ENCODE results near the gene MAMDC2. TPM values are rescaled to one million over a fixed set of nuclear protein-coding genes. Genes with fewer than 3 reads are reported as not detected.

The MAMDC2 gene
- total and polyA plus RNA-seq, 5 donors from 2014 or later: 0.10 TPM; not detected in 4

DNA sequence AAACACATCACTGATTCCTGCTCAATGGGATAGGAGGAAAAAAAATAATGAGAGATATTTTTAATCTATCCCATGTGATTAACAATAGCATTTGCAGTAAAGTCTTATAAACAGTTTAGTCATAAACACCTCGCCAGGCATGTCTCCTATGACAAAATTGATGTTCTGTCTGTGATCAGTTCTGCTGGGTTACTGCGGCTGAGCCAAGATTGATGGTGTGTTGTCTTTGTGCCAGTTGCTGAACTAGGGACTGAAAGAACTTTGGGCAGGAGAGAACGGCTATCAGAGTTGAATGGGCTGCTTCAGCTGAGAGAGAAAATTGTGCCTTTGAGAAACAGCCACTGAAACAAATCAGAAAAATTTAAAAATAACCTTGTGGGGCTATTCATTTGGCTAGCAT, 37.3 kb upstream of the MAMDC2 start:
- ATAC-seq (ENCODE audit: low read depth in 2 of 2): no peak
- peaks cover 0 to 2% (median 0%) of the 10 kb centered on the region in 7 donors for H3K9me3 Mint-ChIP-seq

DNA sequence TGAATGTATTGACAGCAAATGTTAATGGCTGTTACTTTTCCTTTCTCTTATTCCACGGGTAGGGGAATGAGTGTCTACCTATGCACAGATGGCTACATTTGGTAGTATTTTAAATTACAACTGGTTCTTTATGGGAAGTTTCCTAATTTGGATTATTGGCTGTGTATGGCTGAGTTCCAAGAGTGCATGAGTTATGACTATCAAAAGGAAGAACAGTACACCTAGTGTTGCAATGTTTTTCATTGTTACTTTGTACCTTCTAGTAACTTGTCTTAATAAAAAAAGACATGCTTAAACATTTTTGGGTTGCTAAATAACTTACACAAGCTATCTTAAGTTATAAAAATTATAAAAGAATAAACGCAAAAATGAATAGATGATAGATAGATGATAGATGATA, 35.8 kb upstream of the MAMDC2 start:
- H3K27me3 Mint-ChIP-seq: peaks cover 9% of the 10 kb centered on the region
- no peak overlapping the region for H3K27ac Mint-ChIP-seq

More for the DNA sequence above, 37.3 kb upstream of the MAMDC2 start:
- H3K4me3 Mint-ChIP-seq: no peak overlapping the region
- H3K27me3 ChIP-seq (ENCODE audit: control insufficient read depth, insufficient read depth, low read length): peaks cover 4% of the 10 kb centered on the region
- no peaks in the 10 kb centered on the region for H3K4me1 ChIP-seq (ENCODE audit: control insufficient read depth, insufficient read depth, low read length, poor library complexity, severe bottlenecking)
- DNase-seq: no peak
- no peak overlapping the region for H3K27ac Mint-ChIP-seq
- no peaks in the 10 kb centered on the region for H3K9me3 ChIP-seq (ENCODE audit: control insufficient read depth in 2 of 2, low read length in 2 of 2)
- no peaks in the 10 kb centered on the region for H3K4me1 Mint-ChIP-seq
- H3K27me3 Mint-ChIP-seq: peaks cover 16% of the 10 kb centered on the region
- no peaks in the 10 kb centered on the region for H3K36me3 ChIP-seq (ENCODE audit: control insufficient read depth, insufficient read depth, low read length)
- H3K4me3 ChIP-seq (ENCODE audit: low read depth, low read length): no peak overlapping the region
- no peaks in the 10 kb centered on the region for H3K36me3 Mint-ChIP-seq
- no peak overlapping the region for H3K27ac ChIP-seq (ENCODE audit: insufficient read depth, low read length, poor library complexity, severe bottlenecking)

DNA sequence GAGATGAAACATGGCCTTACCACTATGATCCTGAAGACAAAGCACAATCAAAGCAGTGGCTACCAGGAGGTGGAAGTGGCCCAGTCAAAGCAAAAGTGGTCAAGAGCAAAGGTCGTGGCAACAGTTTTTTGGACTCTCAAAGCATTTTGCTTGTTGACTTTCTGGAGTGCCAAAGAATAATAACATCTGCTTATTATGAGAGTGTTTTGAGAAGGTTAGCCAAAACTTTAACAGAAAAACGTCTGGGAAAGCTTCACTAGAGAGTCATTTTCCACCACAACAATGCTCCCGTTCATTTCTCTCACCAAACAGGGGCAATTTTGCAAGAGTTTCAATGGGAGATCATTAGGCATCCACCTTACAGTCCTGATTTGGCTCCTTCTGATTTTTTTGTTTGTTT, 33.6 kb upstream of the MAMDC2 start:
- ATAC-seq (ENCODE audit: low read depth in 2 of 2) (no peak), DNase-seq (no peak)
- Mint-ChIP-seq H3K36me3 (no peaks in the 10 kb centered on the region), H3K9me3 (peaks cover 0 to 2% (median 0%) of the 10 kb centered on the region in 7 donors), H3K4me3 (no peak overlapping the region), H3K4me1 (no peaks in the 10 kb centered on the region), H3K27ac (no peak overlapping the region), H3K27me3 (peaks cover 8% of the 10 kb centered on the region)
- no peaks in the 10 kb centered on the region for H3K9me3 ChIP-seq (ENCODE audit: control insufficient read depth in 2 of 2, low read length in 2 of 2)
- no peaks in the 10 kb centered on the region for H3K4me1 ChIP-seq (ENCODE audit: control insufficient read depth, insufficient read depth, low read length, poor library complexity, severe bottlenecking)
- no peak overlapping the region for H3K4me3 ChIP-seq (ENCODE audit: low read depth, low read length)
- no peak overlapping the region for H3K27ac ChIP-seq (ENCODE audit: insufficient read depth, low read length, poor library complexity, severe bottlenecking)
- no peaks in the 10 kb centered on the region for H3K36me3 ChIP-seq (ENCODE audit: control insufficient read depth, insufficient read depth, low read length)
- no peaks in the 10 kb centered on the region for H3K27me3 ChIP-seq (ENCODE audit: control insufficient read depth, insufficient read depth, low read length)

More for the DNA sequence above, 35.8 kb upstream of the MAMDC2 start:
- Histone ChIP-seq H3K4me1 (ENCODE audit: control insufficient read depth, insufficient read depth, low read length, poor library complexity, severe bottlenecking) (no peaks in the 10 kb centered on the region), H3K36me3 (ENCODE audit: control insufficient read depth, insufficient read depth, low read length) (no peaks in the 10 kb centered on the region), H3K4me3 (ENCODE audit: low read depth, low read length) (no peak overlapping the region), H3K27me3 (ENCODE audit: control insufficient read depth, insufficient read depth, low read length) (peaks cover 4% of the 10 kb centered on the region), H3K9me3 (ENCODE audit: control insufficient read depth in 2 of 2, low read length in 2 of 2) (no peaks in the 10 kb centered on the region), H3K27ac (ENCODE audit: insufficient read depth, low read length, poor library complexity, severe bottlenecking) (no peak overlapping the region)
- Mint-ChIP-seq H3K4me3 (no peak overlapping the region), H3K9me3 (peaks cover 0 to 2% (median 0%) of the 10 kb centered on the region in 7 donors), H3K4me1 (no peaks in the 10 kb centered on the region), H3K36me3 (no peaks in the 10 kb centered on the region)
- ATAC-seq (ENCODE audit: low read depth in 2 of 2) (no peak), DNase-seq (no peak)

DNA sequence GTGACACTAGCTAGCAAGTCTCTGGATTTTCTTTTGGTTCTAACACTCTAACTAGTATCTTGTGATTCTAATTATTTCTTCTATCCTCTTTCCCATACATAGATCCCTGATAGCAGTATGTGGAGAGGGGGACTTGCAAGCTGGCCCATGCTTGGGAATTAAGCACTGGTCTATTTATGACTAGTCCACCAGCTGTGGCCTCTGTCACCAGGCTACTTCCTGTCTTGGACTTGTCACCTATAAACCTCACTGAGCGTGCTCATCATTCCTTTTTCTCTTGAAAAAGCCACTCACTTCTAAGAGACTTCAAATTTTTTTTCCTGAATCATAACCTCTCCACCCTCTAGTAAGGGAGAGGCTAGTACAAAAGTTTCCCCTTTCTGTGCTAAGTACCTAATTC, 32.3 kb upstream of the MAMDC2 start:
- no peak for DNase-seq
- H3K27ac ChIP-seq (ENCODE audit: insufficient read depth, low read length, poor library complexity, severe bottlenecking): no peak overlapping the region
- Mint-ChIP-seq H3K4me3 (no peak overlapping the region), H3K36me3 (no peaks in the 10 kb centered on the region), H3K4me1 (no peaks in the 10 kb centered on the region), H3K9me3 (peaks cover 0 to 2% (median 0%) of the 10 kb centered on the region in 7 donors), H3K27ac (no peak overlapping the region), H3K27me3 (peaks cover 8% of the 10 kb centered on the region)
- H3K4me3 ChIP-seq (ENCODE audit: low read depth, low read length): no peak overlapping the region
- ATAC-seq (ENCODE audit: low read depth in 2 of 2): no peak
- no peaks in the 10 kb centered on the region for H3K9me3 ChIP-seq (ENCODE audit: control insufficient read depth in 2 of 2, low read length in 2 of 2)
- no peaks in the 10 kb centered on the region for H3K27me3 ChIP-seq (ENCODE audit: control insufficient read depth, insufficient read depth, low read length)
- no peaks in the 10 kb centered on the region for H3K4me1 ChIP-seq (ENCODE audit: control insufficient read depth, insufficient read depth, low read length, poor library complexity, severe bottlenecking)
- H3K36me3 ChIP-seq (ENCODE audit: control insufficient read depth, insufficient read depth, low read length): no peaks in the 10 kb centered on the region

DNA sequence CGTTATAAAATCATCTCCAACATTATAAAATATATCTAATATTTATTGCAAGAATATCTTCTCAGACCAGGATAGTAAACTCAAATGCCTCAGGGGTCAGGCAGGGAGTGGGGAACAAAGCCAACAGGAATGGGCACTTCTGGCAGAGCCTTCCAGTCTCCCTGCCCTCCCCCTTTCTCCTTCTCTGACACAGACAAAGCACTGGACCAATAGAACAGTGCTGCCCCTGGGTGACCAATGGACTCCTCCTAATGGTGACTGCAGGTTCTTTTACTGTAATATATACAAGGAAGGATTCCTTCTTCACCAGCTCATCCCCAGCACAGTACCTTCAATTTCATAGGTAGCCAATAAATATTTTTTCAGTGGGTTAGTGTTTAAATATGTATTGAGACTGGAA, 31.1 kb upstream of the MAMDC2 start:
- H3K4me1 Mint-ChIP-seq: no peaks in the 10 kb centered on the region
- no peaks in the 10 kb centered on the region for H3K9me3 ChIP-seq (ENCODE audit: control insufficient read depth in 2 of 2, low read length in 2 of 2)

DNA sequence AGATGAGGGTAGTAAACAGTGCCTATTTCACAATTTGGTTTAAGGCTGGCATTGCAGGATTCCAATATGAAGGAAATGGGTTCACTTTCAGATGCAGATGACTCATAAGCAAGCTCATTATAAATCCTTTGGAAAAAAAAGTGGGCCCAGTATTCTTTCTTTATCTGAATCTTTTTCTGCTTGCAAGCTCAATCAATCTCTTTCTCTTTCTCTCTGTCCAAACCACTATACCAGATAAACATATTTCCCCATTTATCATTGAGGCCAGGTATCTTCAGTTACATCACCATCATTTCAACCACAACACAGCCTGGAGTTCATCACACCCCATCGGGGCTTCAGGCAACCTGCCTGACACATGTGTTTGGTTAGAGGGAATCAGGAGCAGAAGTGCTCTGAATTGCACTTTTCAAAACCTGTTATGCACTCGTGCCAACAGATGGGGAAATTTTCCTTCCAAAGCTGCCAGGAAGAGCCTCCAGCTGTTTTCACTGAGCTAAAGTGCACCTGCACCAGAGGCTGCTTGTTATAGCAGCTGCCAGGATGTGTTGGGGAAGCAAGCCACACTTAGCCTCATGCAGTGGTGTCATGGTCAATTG, 30.0 kb upstream of the MAMDC2 start:
- H3K27ac ChIP-seq (ENCODE audit: insufficient read depth, low read length, poor library complexity, severe bottlenecking): no peak overlapping the region
- no peaks in the 10 kb centered on the region for H3K4me1 ChIP-seq (ENCODE audit: control insufficient read depth, insufficient read depth, low read length, poor library complexity, severe bottlenecking)
- no peaks in the 10 kb centered on the region for H3K4me1 Mint-ChIP-seq
- no peak overlapping the region for H3K27ac Mint-ChIP-seq
- no peaks in the 10 kb centered on the region for H3K27me3 Mint-ChIP-seq
- DNase-seq (no peak), ATAC-seq (ENCODE audit: low read depth in 2 of 2) (no peak)
- H3K9me3 Mint-ChIP-seq: peaks cover 0 to 1% (median 0%) of the 10 kb centered on the region in 7 donors
- no peaks in the 10 kb centered on the region for H3K36me3 Mint-ChIP-seq
- H3K27me3 ChIP-seq (ENCODE audit: control insufficient read depth, insufficient read depth, low read length): no peaks in the 10 kb centered on the region
- H3K4me3 ChIP-seq (ENCODE audit: low read depth, low read length): no peak overlapping the region
- no peak overlapping the region for H3K4me3 Mint-ChIP-seq
- no peaks in the 10 kb centered on the region for H3K9me3 ChIP-seq (ENCODE audit: control insufficient read depth in 2 of 2, low read length in 2 of 2)
- H3K36me3 ChIP-seq (ENCODE audit: control insufficient read depth, insufficient read depth, low read length): no peaks in the 10 kb centered on the region

More for the DNA sequence above, 31.1 kb upstream of the MAMDC2 start:
- Histone ChIP-seq H3K27me3 (ENCODE audit: control insufficient read depth, insufficient read depth, low read length) (no peaks in the 10 kb centered on the region), H3K27ac (ENCODE audit: insufficient read depth, low read length, poor library complexity, severe bottlenecking) (no peak overlapping the region), H3K4me3 (ENCODE audit: low read depth, low read length) (no peak overlapping the region), H3K4me1 (ENCODE audit: control insufficient read depth, insufficient read depth, low read length, poor library complexity, severe bottlenecking) (no peaks in the 10 kb centered on the region), H3K36me3 (ENCODE audit: control insufficient read depth, insufficient read depth, low read length) (no peaks in the 10 kb centered on the region)
- H3K4me3 Mint-ChIP-seq: no peak overlapping the region
- peaks cover 2% of the 10 kb centered on the region for H3K27me3 Mint-ChIP-seq
- DNase-seq (no peak), ATAC-seq (ENCODE audit: low read depth in 2 of 2) (no peak)
- no peaks in the 10 kb centered on the region for H3K36me3 Mint-ChIP-seq
- H3K27ac Mint-ChIP-seq: no peak overlapping the region
- H3K9me3 Mint-ChIP-seq: no peaks in the 10 kb centered on the region

DNA sequence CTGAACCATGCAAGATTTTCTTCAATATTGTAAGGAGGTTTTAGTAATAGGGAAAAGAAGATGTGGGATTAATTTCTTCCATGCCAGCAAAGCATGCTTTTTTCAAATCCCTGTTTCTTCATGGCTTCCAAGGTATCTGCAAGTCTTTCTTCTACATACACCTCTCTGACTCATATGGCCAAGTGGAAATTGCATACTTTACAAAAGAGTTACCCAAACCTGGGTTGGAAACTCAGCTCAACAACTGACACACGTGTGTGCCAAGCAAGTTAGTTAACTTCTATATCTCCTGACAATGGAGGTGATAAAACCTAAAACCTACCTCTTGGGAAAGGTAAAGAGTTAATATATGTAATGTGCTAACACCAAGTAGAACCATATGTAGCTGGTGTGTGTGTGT, 28.5 kb upstream of the MAMDC2 start:
- Histone ChIP-seq H3K4me1 (ENCODE audit: control insufficient read depth, insufficient read depth, low read length, poor library complexity, severe bottlenecking) (no peaks in the 10 kb centered on the region), H3K36me3 (ENCODE audit: control insufficient read depth, insufficient read depth, low read length) (no peaks in the 10 kb centered on the region), H3K4me3 (ENCODE audit: low read depth, low read length) (no peak overlapping the region), H3K27me3 (ENCODE audit: control insufficient read depth, insufficient read depth, low read length) (no peaks in the 10 kb centered on the region), H3K9me3 (ENCODE audit: control insufficient read depth in 2 of 2, low read length in 2 of 2) (no peaks in the 10 kb centered on the region), H3K27ac (ENCODE audit: insufficient read depth, low read length, poor library complexity, severe bottlenecking) (no peak overlapping the region)
- no peaks in the 10 kb centered on the region for H3K4me1 Mint-ChIP-seq
- DNase-seq (no peak), ATAC-seq (ENCODE audit: low read depth in 2 of 2) (no peak)
- peaks cover 0 to 1% (median 0%) of the 10 kb centered on the region in 7 donors for H3K9me3 Mint-ChIP-seq
- no peak overlapping the region for H3K4me3 Mint-ChIP-seq
- H3K36me3 Mint-ChIP-seq: no peaks in the 10 kb centered on the region
- H3K27ac Mint-ChIP-seq: no peak overlapping the region
- H3K27me3 Mint-ChIP-seq: no peaks in the 10 kb centered on the region

DNA sequence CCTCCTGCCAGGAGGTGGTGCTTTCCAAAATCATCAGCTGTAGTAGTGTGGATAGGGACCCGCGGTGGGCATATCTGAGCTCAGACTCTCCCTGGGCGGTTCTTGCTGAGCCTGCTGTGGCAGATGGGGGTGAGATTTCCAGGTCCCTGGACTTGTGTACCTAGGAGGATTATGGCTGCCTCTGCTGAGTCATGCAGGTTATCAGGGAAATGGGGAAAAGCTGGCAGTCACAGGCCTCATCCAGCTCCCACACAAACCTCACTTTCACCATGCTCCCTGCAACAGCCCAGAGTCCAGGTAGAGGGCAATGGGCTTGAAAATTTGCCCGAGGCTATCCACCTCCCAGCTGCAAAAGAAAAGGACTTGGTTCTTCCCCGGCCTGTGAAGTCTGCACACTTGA, 23.4 kb upstream of the MAMDC2 start:
- no peak overlapping the region for H3K27ac Mint-ChIP-seq
- no peak for ATAC-seq (ENCODE audit: low read depth in 2 of 2)
- no peaks in the 10 kb centered on the region for H3K9me3 ChIP-seq (ENCODE audit: control insufficient read depth in 2 of 2, low read length in 2 of 2)
- H3K36me3 Mint-ChIP-seq: no peaks in the 10 kb centered on the region
- DNase-seq: no peak
- no peaks in the 10 kb centered on the region for H3K36me3 ChIP-seq (ENCODE audit: control insufficient read depth, insufficient read depth, low read length)
- H3K27ac ChIP-seq (ENCODE audit: insufficient read depth, low read length, poor library complexity, severe bottlenecking): no peak overlapping the region
- H3K9me3 Mint-ChIP-seq: peaks cover 0 to 1% (median 0%) of the 10 kb centered on the region in 7 donors
- H3K4me3 Mint-ChIP-seq: no peak overlapping the region
- H3K27me3 Mint-ChIP-seq: no peaks in the 10 kb centered on the region
- H3K4me1 ChIP-seq (ENCODE audit: control insufficient read depth, insufficient read depth, low read length, poor library complexity, severe bottlenecking): no peaks in the 10 kb centered on the region
- H3K27me3 ChIP-seq (ENCODE audit: control insufficient read depth, insufficient read depth, low read length): no peaks in the 10 kb centered on the region
- H3K4me1 Mint-ChIP-seq: no peaks in the 10 kb centered on the region
- H3K4me3 ChIP-seq (ENCODE audit: low read depth, low read length): no peak overlapping the region
